HCT116 (cell line): ENCODE data around the gene PYDC1. TPM values are rescaled to one million over a fixed set of nuclear protein-coding genes. Genes with fewer than 3 reads are reported as not detected.

Experiments used
- ATAC-seq: fragments of 200-7000 bp; cut with Tn5 transposase; 2 replicates; pipeline ENCODE4 v1.9.1; 2020; ENCODE audit warnings: mild to moderate bottlenecking, moderate library complexity
- BruUV-seq: library from RNA; stranded (reverse); fragments of 400-500 nt; replicated peaks from 2 replicates; lab custom pipeline; 2021; lab: Mats Ljungman, UMichigan
- CTCF ChIA-PET: fragments of 300-600 bp; sonication (Branson Sonifier 250); formaldehyde crosslinking; loops from one replicate; lab custom pipeline; 2021; ENCODE audit warnings: antibody characterized with exemption; lab: Charles Lee
- POLR2A ChIA-PET: fragments of 300-600, 350-600 bp; sonication (Branson Sonifier 250); formaldehyde crosslinking; loops from one replicate; lab custom pipeline; 2021; ENCODE audit warnings: antibody characterized with exemption; lab: Charles Lee
- RAD21 ChIA-PET, 2 experiments: fragments of 300-600 bp; sonication (Branson Sonifier 250); formaldehyde crosslinking; loops; one replicate each; lab custom pipeline; 2023; ENCODE audit warnings: low total read pairs in 2 of 2; ENCODE audit not compliant: uncharacterized antibody in 2 of 2, unreplicated experiment in 2 of 2, low non-redundant PET in 1 of 2; lab: Charles Lee
- DNase-seq: peaks from one replicate; pipeline ENCODE4 v3.0.0-alpha.2; 2010; ENCODE audit warnings: low read depth, low spot score
- H2AFZ ChIP-seq: fragments of 200-600 bp; shearing (Covaris generic), sonication (generic); 2 replicates; pipeline ENCODE4 v1.6.1; 2017; ENCODE audit warnings: low read depth, mixed run types, mixed read lengths, antibody characterized with exemption, low read length; ENCODE audit not compliant: poor library complexity, severe bottlenecking
- H3K27ac ChIP-seq: 2 replicates; pipeline ENCODE4 v1.5.1; 2012; ENCODE audit warnings: low read depth, low read length
- H3K27me3 ChIP-seq: fragments of 200-600 bp; sonication (generic); 2 replicates; pipeline ENCODE4 v1.6.1; 2016; ENCODE audit warnings: mixed run types, low read length, mixed read lengths; ENCODE audit not compliant: insufficient read depth
- H3K36me3 ChIP-seq, 2 experiments: fragments of 200-500 bp in 1 of 2; fragments of 200-600 bp in 1 of 2; sonication (Bioruptor generic) in 1 of 2; sonication (generic) in 1 of 2; 2 replicates each; pipeline versions ENCODE4 v1.5.1 to v1.6.1; 2014 to 2016; ENCODE audit warnings: low read length in 2 of 2, inconsistent platforms in 1 of 2, mixed read lengths in 1 of 2, mixed run types in 1 of 2; ENCODE audit not compliant: insufficient read depth in 2 of 2, control insufficient read depth in 1 of 2
- H3K4me1 ChIP-seq, 2 experiments: fragments of 200-600 bp in 1 of 2; sonication (generic) in 1 of 2; 2 replicates each; pipeline versions ENCODE4 v1.5.1 to v1.6.1; 2012 to 2017; ENCODE audit warnings: low read length in 2 of 2, inconsistent platforms in 1 of 2, mild to moderate bottlenecking in 1 of 2, mixed read lengths in 1 of 2, mixed run types in 1 of 2, moderate library complexity in 1 of 2; ENCODE audit not compliant: insufficient read depth in 2 of 2, control insufficient read depth in 1 of 2
- H3K4me2 ChIP-seq: fragments of 200-600 bp; sonication (generic); 2 replicates; pipeline ENCODE4 v1.6.1; 2017; ENCODE audit warnings: mixed run types, low read length, mixed read lengths
- H3K4me3 ChIP-seq, 2 experiments: fragments of 200-600 bp in 1 of 2; sonication (generic) in 1 of 2; replicated peaks in 1 of 2; 2 replicates each; pipeline ENCODE4 v1.5.1; 2011 to 2016; ENCODE audit warnings: low read length in 2 of 2, control low read depth in 1 of 2, low read depth in 1 of 2, mild to moderate bottlenecking in 1 of 2, mixed read lengths in 1 of 2, mixed run types in 1 of 2
- H3K79me2 ChIP-seq: fragments of 200-600 bp; sonication (generic); 2 replicates; pipeline ENCODE4 v1.6.1; 2017; ENCODE audit warnings: mild to moderate bottlenecking, mixed run types, low read length, moderate library complexity, mixed read lengths; ENCODE audit not compliant: insufficient read depth
- H3K9ac ChIP-seq: fragments of 200-600 bp; sonication (generic); 2 replicates; pipeline ENCODE4 v1.6.1; 2016; ENCODE audit warnings: low read length, mixed read lengths
- H3K9me2 ChIP-seq: fragments of 200-600 bp; sonication (generic), shearing (Covaris generic); 2 replicates; pipeline ENCODE4 v1.6.1; 2017; ENCODE audit warnings: mixed run types, mild to moderate bottlenecking, moderate library complexity; ENCODE audit not compliant: insufficient read depth
- H3K9me3 ChIP-seq, 2 experiments: fragments of 200-500 bp in 1 of 2; fragments of 200-600 bp in 1 of 2; sonication (Bioruptor generic) in 1 of 2; sonication (generic) in 1 of 2; 2 replicates each; pipeline ENCODE4 v1.6.1; 2014 to 2017; ENCODE audit warnings: low read length in 2 of 2, mixed read lengths in 2 of 2, inconsistent platforms in 1 of 2, low read depth in 1 of 2, mild to moderate bottlenecking in 1 of 2, mixed run types in 1 of 2, moderate library complexity in 1 of 2; ENCODE audit not compliant: control insufficient read depth in 1 of 2, insufficient read depth in 1 of 2
- H4K20me1 ChIP-seq: fragments of 200-600 bp; sonication (generic), shearing (Covaris generic); 2 replicates; pipeline ENCODE4 v1.6.1; 2017; ENCODE audit warnings: mixed run types, mild to moderate bottlenecking, moderate library complexity; ENCODE audit not compliant: insufficient read depth
- ATF3 ChIP-seq: IDR thresholded peaks from 2 replicates; pipeline ENCODE4 v1.6.1; 2012
- CBX3 ChIP-seq: IDR thresholded peaks from 2 replicates; pipeline ENCODE4 v1.6.1; 2012; ENCODE audit warnings: low read depth
- CEBPB ChIP-seq: IDR thresholded peaks from 2 replicates; pipeline ENCODE4 v1.6.1; 2012; ENCODE audit warnings: low read depth
- CTCF ChIP-seq, 3 experiments: fragments of 200-600 bp in 1 of 3; sonication (generic) in 1 of 3; IDR thresholded peaks in 2 of 3; conservative IDR thresholded peaks in 1 of 3; 2 replicates each; pipeline ENCODE4 v1.5.1; 2012 to 2017; ENCODE audit warnings: low read depth in 2 of 3, low read length in 2 of 3, antibody characterized with exemption in 1 of 3, borderline replicate concordance in 1 of 3, control low read depth in 1 of 3, mild to moderate bottlenecking in 1 of 3, mixed read lengths in 1 of 3, mixed run types in 1 of 3, moderate library complexity in 1 of 3; ENCODE audit not compliant: insufficient read depth in 1 of 3
- EGR1 ChIP-seq: IDR thresholded peaks from 2 replicates; pipeline ENCODE4 v1.6.1; 2012; ENCODE audit warnings: low read depth
- ELF1 ChIP-seq: IDR thresholded peaks from 2 replicates; pipeline ENCODE4 v1.6.1; 2012; ENCODE audit warnings: low read depth, borderline replicate concordance
- EZH2 ChIP-seq: fragments of 200-600 bp; sonication (generic); IDR thresholded peaks from 2 replicates; pipeline ENCODE4 v1.6.1; 2017; ENCODE audit warnings: antibody characterized with exemption, mixed run types
- EZH2phosphoT487 ChIP-seq: fragments of 200-600 bp; IDR thresholded peaks from 2 replicates; pipeline ENCODE4 v1.6.1; 2018; ENCODE audit warnings: antibody characterized with exemption, borderline replicate concordance
- FOSL1 ChIP-seq: IDR thresholded peaks from 2 replicates; pipeline ENCODE4 v1.6.1; 2012; ENCODE audit warnings: low read depth
- POLR2A ChIP-seq: IDR thresholded peaks from 2 replicates; pipeline ENCODE4 v1.7.0; 2011; ENCODE audit warnings: borderline replicate concordance; ENCODE audit not compliant: insufficient read depth, insufficient read length; ENCODE audit errors: extremely low read depth
- POLR2AphosphoS5 ChIP-seq: IDR thresholded peaks from 2 replicates; pipeline ENCODE4 v1.6.1; 2011; ENCODE audit warnings: mild to moderate bottlenecking, low read depth, low read length, moderate library complexity
- RAD21 ChIP-seq: IDR thresholded peaks from 2 replicates; pipeline ENCODE4 v1.6.1; 2012; ENCODE audit warnings: low read depth, mild to moderate bottlenecking
- REST ChIP-seq: IDR thresholded peaks from 2 replicates; pipeline ENCODE4 v1.6.1; 2012; ENCODE audit warnings: low read depth
- SIN3A ChIP-seq: IDR thresholded peaks from 2 replicates; pipeline ENCODE4 v1.6.1; 2012; ENCODE audit warnings: low read depth
- SP1 ChIP-seq: IDR thresholded peaks from 2 replicates; pipeline ENCODE4 v1.6.1; 2012; ENCODE audit warnings: low read depth
- SRF ChIP-seq: IDR thresholded peaks from 2 replicates; pipeline ENCODE4 v1.6.1; 2012; ENCODE audit warnings: low read depth
- TCF7L2 ChIP-seq: IDR thresholded peaks from 2 replicates; pipeline ENCODE4 v1.7.0; 2011; ENCODE audit warnings: borderline replicate concordance, inconsistent platforms; ENCODE audit not compliant: insufficient read depth, insufficient read length; ENCODE audit errors: extremely low read depth
- YY1 ChIP-seq: IDR thresholded peaks from 2 replicates; pipeline ENCODE4 v1.6.1; 2011; ENCODE audit warnings: low read length, low read depth, moderate library complexity, mild to moderate bottlenecking; ENCODE audit not compliant: insufficient replicate concordance; ENCODE audit errors: extremely low read depth
- ZBTB33 ChIP-seq: IDR thresholded peaks from 2 replicates; pipeline ENCODE4 v1.6.1; 2011; ENCODE audit warnings: mild to moderate bottlenecking, low read length, moderate library complexity; ENCODE audit not compliant: insufficient replicate concordance; ENCODE audit errors: extremely low read depth
- ZNF274 ChIP-seq: fragments of 200-500 bp; sonication (Bioruptor generic); IDR thresholded peaks from 2 replicates; pipeline ENCODE4 v1.6.1; 2014; ENCODE audit warnings: mild to moderate bottlenecking, low read depth, low read length, inconsistent platforms
- intact Hi-C: fragments of 100-400 bp; cut with micrococcal nuclease; formaldehyde crosslinking; loops from 2 replicates; pipeline ENCODE4 v1.10.0; 2022
- total RNA-seq: library from RNA; stranded (reverse); gene quantifications from one replicate; pipeline ENCODE4 v1.2.1, GENCODE V29; 2021; ENCODE audit not compliant: unreplicated experiment

PYDC1 gene
- total RNA-seq, 1 experiment from 2014 or later = not detected

GRCh38 chr16:31248344-31248743 is 31.4 kb upstream of the PYDC1 start:
- TF ChIP-seq RAD21 (no peak), EZH2phosphoT487 (no peak), CBX3 (no peak), TCF7L2 (no peak), SP1 (no peak), ELF1 (no peak), EGR1 (no peak), FOSL1 (no peak), CTCF (IDR thresholded peaks at IDR 0.05 in 2 of 3, conservative IDR thresholded peaks at IDR 0.05 in 1 of 3; ENCODE audit: borderline replicate concordance in 1 of 3, insufficient read depth in 1 of 3, low read depth in 2 of 3, low read length in 2 of 3) (no peak), CEBPB (no peak), REST (no peak), ATF3 (no peak), SRF (no peak), POLR2A (no peak), YY1 (no peak), ZNF274 (no peak), EZH2 (no peak), SIN3A (no peak), POLR2AphosphoS5 (no peak), ZBTB33 (no peak)
- no peak overlapping the region for H3K4me2 ChIP-seq
- H2AFZ ChIP-seq = no peak overlapping the region
- intact Hi-C loops = no loop called here
- BruUV-seq = no TSS peak
- H3K36me3 ChIP-seq = no peaks in the 10 kb centered on the region
- H3K4me1 ChIP-seq = peaks cover 0 to under 1% of the 10 kb centered on the region in 2 experiments; a peak in 2 of 4 replicates
- DNase-seq = no peak
- ATAC-seq = no peak
- no peak overlapping the region for H3K27ac ChIP-seq
- H3K4me3 ChIP-seq = no peak overlapping the region
- no peaks in the 10 kb centered on the region for H3K27me3 ChIP-seq
- H3K9ac ChIP-seq = no peak overlapping the region
- no peaks in the 10 kb centered on the region for H4K20me1 ChIP-seq
- RAD21 ChIA-PET = no interaction called here
- no peaks in the 10 kb centered on the region for H3K9me3 ChIP-seq
- CTCF ChIA-PET = no interaction called here
- H3K9me2 ChIP-seq = no peaks in the 10 kb centered on the region
- no peaks in the 10 kb centered on the region for H3K79me2 ChIP-seq
- POLR2A ChIA-PET = no interaction called here
